SK-N-SH treated with all-trans-retinoic acid at 6 μM for 48 hours (cell line): Measurements from ENCODE around the gene MC1R.

ENCODE experiments used
- ATAC-seq: fragments of 200-7000 bp; cut with Tn5 transposase; 3 replicates; pipeline ENCODE4 v1.9.1; 2020; ENCODE audit warnings: mild to moderate bottlenecking, moderate library complexity
- ARNTL ChIP-seq: fragments of 450-650 bp; formaldehyde crosslinking; IDR thresholded peaks from 2 replicates; pipeline ENCODE4 v1.5.0; 2020; ENCODE audit warnings: low read depth, mild to moderate bottlenecking, moderate library complexity, borderline replicate concordance
- BACH2 ChIP-seq: fragments of 250-450 bp; sonication (Bioruptor Pico); IDR thresholded peaks from 2 replicates; pipeline ENCODE4 v1.9.0; 2021; ENCODE audit warnings: mild to moderate bottlenecking, borderline replicate concordance
- CSDC2 ChIP-seq: fragments of 250-450 bp; sonication (Bioruptor Pico); IDR thresholded peaks from 2 replicates; pipeline ENCODE4 v1.5.0; 2020; ENCODE audit warnings: mild to moderate bottlenecking, moderate library complexity
- CSRNP3 ChIP-seq: fragments of 250-450 bp; sonication (Bioruptor Pico); IDR thresholded peaks from 2 replicates; pipeline ENCODE4 v1.5.1; 2021; ENCODE audit warnings: mild to moderate bottlenecking, moderate library complexity
- ESRRG ChIP-seq: fragments of 250-450 bp; sonication (Bioruptor Pico); IDR thresholded peaks from 2 replicates; pipeline ENCODE4 v1.6.1; 2021; ENCODE audit warnings: mild to moderate bottlenecking
- GLIS3 ChIP-seq: fragments of 250-450 bp; sonication (Bioruptor Pico); IDR thresholded peaks from 2 replicates; pipeline ENCODE4 v1.5.0; 2020; ENCODE audit warnings: mild to moderate bottlenecking, moderate library complexity
- ISL1 ChIP-seq: fragments of 250-450 bp; sonication (Bioruptor Pico); IDR thresholded peaks from 2 replicates; pipeline ENCODE4 v2.1.2; 2022; ENCODE audit warnings: mild to moderate bottlenecking, moderate library complexity
- OSR1 ChIP-seq: fragments of 250-450 bp; sonication (Bioruptor Pico); IDR thresholded peaks from 2 replicates; pipeline ENCODE4 v1.8.0; 2022; ENCODE audit warnings: moderate library complexity, mild to moderate bottlenecking, inconsistent platforms
- PATZ1 ChIP-seq: fragments of 250-450 bp; sonication (Bioruptor Pico); IDR thresholded peaks from 2 replicates; pipeline ENCODE4 v1.8.0; 2020; ENCODE audit warnings: mild to moderate bottlenecking, moderate library complexity, borderline replicate concordance
- POU6F1 ChIP-seq: fragments of 250-450 bp; sonication (Bioruptor Pico); IDR thresholded peaks from 2 replicates; pipeline ENCODE4 v1.8.0; 2021; ENCODE audit warnings: low read depth, mild to moderate bottlenecking, moderate library complexity, borderline replicate concordance
- PPARA ChIP-seq: fragments of 250-450 bp; sonication (Bioruptor Pico); IDR thresholded peaks from 2 replicates; pipeline ENCODE4 v1.5.0; 2020; ENCODE audit warnings: mild to moderate bottlenecking, borderline replicate concordance
- RARB ChIP-seq: fragments of 250-450 bp; sonication (Bioruptor Pico); IDR thresholded peaks from 2 replicates; pipeline ENCODE4 v1.8.0; 2021; ENCODE audit warnings: mild to moderate bottlenecking, moderate library complexity
- SNAI2 ChIP-seq: fragments of 250-450 bp; sonication (Bioruptor Pico); IDR thresholded peaks from 2 replicates; pipeline ENCODE4 v1.5.0; 2020; ENCODE audit warnings: mild to moderate bottlenecking, moderate library complexity
- TCF4 ChIP-seq: fragments of 250-450 bp; sonication (Bioruptor Pico); IDR thresholded peaks from 2 replicates; pipeline ENCODE4 v1.8.0; 2021; ENCODE audit warnings: mild to moderate bottlenecking, moderate library complexity, borderline replicate concordance
- TOX ChIP-seq: fragments of 250-450 bp; sonication (Bioruptor Pico); IDR thresholded peaks from 2 replicates; pipeline ENCODE4 v1.8.0; 2021; ENCODE audit warnings: mild to moderate bottlenecking, moderate library complexity, borderline replicate concordance
- TSHZ2 ChIP-seq: fragments of 250-450 bp; sonication (Bioruptor Pico); IDR thresholded peaks from 2 replicates; pipeline ENCODE4 v1.5.0; 2020; ENCODE audit warnings: mild to moderate bottlenecking, moderate library complexity
- ZFP3 ChIP-seq: fragments of 250-450 bp; sonication (Bioruptor Pico); IDR thresholded peaks from 2 replicates; pipeline ENCODE4 v1.5.0; 2020; ENCODE audit warnings: mild to moderate bottlenecking, moderate library complexity
- ZFP30 ChIP-seq: fragments of 450-650 bp; formaldehyde crosslinking; IDR thresholded peaks from 2 replicates; pipeline ENCODE4 v1.5.0; 2022; ENCODE audit warnings: mild to moderate bottlenecking, moderate library complexity
- ZNF565 ChIP-seq: fragments of 450-650 bp; formaldehyde crosslinking; conservative IDR thresholded peaks from 2 replicates; pipeline ENCODE4 v1.5.0; 2020; ENCODE audit warnings: low read depth, mild to moderate bottlenecking, moderate library complexity
- ZNF8 ChIP-seq: fragments of 450-650 bp; formaldehyde crosslinking; IDR thresholded peaks from 2 replicates; pipeline ENCODE4 v1.5.0; 2020; ENCODE audit warnings: mild to moderate bottlenecking, moderate library complexity
- TF ChIP-seq, protein P1 (sequence below): fragments of 250-450 bp; sonication (Bioruptor Pico); IDR thresholded peaks from 2 replicates; pipeline ENCODE4 v1.5.1; 2020; ENCODE audit warnings: low read depth, mild to moderate bottlenecking, moderate library complexity

Gene MC1R

GRCh38 chr16:89921131-89921701 is 2.6 kb downstream of the MC1R start:
- no peak for TF ChIP-seq OSR1
- no peak for TF ChIP-seq ZFP30
- TF ChIP-seq POU6F1 (CRISPR knock-in tag), result no peak
- TF ChIP-seq, protein P1, sequence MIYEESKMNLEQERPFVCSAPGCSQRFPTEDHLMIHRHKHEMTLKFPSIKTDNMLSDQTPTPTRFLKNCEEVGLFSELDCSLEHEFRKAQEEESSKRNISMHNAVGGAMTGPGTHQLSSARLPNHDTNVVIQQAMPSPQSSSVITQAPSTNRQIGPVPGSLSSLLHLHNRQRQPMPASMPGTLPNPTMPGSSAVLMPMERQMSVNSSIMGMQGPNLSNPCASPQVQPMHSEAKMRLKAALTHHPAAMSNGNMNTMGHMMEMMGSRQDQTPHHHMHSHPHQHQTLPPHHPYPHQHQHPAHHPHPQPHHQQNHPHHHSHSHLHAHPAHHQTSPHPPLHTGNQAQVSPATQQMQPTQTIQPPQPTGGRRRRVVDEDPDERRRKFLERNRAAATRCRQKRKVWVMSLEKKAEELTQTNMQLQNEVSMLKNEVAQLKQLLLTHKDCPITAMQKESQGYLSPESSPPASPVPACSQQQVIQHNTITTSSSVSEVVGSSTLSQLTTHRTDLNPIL (CRISPR knock-in tag), result no peak
- TF ChIP-seq SNAI2, result no peak
- no peak for TF ChIP-seq TOX (CRISPR knock-in tag)
- TF ChIP-seq TCF4, result no peak
- TF ChIP-seq RARB (CRISPR knock-in tag), result no peak
- TF ChIP-seq ZFP3 (CRISPR knock-in tag), result no peak
- TF ChIP-seq GLIS3 (CRISPR knock-in tag), result no peak
- TF ChIP-seq BACH2, result no peak
- TF ChIP-seq ARNTL (CRISPR knock-in tag), result no peak
- TF ChIP-seq PATZ1 (CRISPR knock-in tag), result no peak
- no peak for TF ChIP-seq CSRNP3 (CRISPR knock-in tag)
- TF ChIP-seq ISL1 (CRISPR knock-in tag), result no peak
- TF ChIP-seq ZNF8 (CRISPR knock-in tag), result no peak
- no peak for ATAC-seq

DNA sequence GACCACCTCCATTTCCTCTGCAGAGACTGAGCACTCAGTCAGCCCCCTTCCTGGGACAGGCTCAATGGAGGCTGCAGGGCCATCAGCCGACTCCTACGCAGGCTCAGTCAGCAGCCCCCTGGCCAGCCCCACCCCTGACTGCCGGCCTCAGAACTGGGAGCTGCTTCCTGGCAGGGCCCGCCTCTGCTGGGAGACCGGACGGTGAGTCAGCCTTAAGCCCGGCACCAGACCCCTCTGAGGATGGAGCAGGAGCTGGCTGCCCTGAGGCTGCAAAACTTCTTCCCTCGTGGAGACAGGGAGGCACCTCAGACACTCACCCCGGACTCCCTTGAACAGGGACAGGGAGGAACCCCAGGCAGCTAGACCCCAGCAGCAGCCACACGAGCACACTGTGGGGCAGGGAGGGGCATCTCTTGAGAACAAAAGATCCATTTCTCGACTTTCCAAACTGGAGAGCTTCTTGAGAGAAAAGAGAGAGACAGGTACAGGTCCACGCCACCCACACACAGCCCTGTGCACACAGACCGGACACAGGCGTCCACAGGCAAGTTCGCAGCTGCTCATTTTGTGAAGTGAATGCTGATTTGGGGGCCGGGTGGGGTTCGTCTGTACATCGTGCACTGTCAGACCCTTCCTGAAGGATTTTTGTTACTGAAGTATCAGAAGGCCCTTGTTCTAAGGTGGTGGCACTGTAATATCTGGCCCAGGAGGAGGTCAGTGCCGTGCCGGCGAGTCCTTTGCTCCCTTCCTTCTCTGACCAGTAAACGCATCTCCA is 3.2 kb downstream of the MC1R start:
- TF ChIP-seq ISL1 (CRISPR knock-in tag) (no peak), ARNTL (CRISPR knock-in tag) (no peak), SNAI2 (no peak), ZNF8 (CRISPR knock-in tag) (no peak), TSHZ2 (CRISPR knock-in tag) (no peak), CSDC2 (CRISPR knock-in tag) (no peak), OSR1 (no peak), POU6F1 (CRISPR knock-in tag) (no peak), ZFP3 (CRISPR knock-in tag) (peak; percentile 93), ZNF565 (CRISPR knock-in tag) (no peak), ZFP30 (no peak), GLIS3 (CRISPR knock-in tag) (no peak), PPARA (CRISPR knock-in tag) (no peak), RARB (CRISPR knock-in tag) (no peak), ESRRG (CRISPR knock-in tag) (no peak), PATZ1 (CRISPR knock-in tag) (peak; percentile 39; the same call in 1 of the 2 replicates), TCF4 (no peak)
- peak; percentile 77 for ATAC-seq
